NCI-H1048 (cell line): ENCODE results near the gene ATP8A1.

Experiments used
- DNase-seq: peaks from one replicate; lab custom pipeline; 2025; lab: John Stamatoyannopoulos, UW

Gene ATP8A1

DNA sequence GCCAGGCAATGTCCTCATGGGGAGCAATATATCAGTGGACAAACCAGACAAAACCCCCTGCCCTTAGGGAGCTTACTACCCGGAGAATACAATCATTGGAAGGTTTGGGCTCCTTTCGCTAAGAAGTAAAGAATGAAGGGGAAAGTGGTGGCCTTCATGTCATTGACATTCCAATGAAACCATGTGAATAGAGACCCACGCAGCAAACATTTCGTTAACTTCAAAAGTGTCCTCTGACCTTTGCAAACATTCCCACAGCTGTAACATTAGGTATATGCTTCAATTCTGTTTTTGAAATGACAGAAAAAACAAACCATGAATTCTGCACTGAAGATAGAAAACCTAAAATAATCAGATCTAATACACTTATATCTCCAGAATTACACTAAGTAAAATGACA is 7.0 kb downstream of the ATP8A1 start:
- no peak for DNase-seq

- DNase-seq, result no peak
Observed at GRCh38 chr4:42646999-42647541, 9.8 kb downstream of the ATP8A1 start.

- DNase-seq, result no peak
Observed at GRCh38 chr4:42646013-42646784, 10.7 kb downstream of the ATP8A1 start.

- DNase-seq, result no peak
Observed at GRCh38 chr4:42644897-42645296, 12.0 kb downstream of the ATP8A1 start.

- no peak for DNase-seq
Observed at GRCh38 chr4:42643685-42644084, 13.2 kb downstream of the ATP8A1 start.

DNA sequence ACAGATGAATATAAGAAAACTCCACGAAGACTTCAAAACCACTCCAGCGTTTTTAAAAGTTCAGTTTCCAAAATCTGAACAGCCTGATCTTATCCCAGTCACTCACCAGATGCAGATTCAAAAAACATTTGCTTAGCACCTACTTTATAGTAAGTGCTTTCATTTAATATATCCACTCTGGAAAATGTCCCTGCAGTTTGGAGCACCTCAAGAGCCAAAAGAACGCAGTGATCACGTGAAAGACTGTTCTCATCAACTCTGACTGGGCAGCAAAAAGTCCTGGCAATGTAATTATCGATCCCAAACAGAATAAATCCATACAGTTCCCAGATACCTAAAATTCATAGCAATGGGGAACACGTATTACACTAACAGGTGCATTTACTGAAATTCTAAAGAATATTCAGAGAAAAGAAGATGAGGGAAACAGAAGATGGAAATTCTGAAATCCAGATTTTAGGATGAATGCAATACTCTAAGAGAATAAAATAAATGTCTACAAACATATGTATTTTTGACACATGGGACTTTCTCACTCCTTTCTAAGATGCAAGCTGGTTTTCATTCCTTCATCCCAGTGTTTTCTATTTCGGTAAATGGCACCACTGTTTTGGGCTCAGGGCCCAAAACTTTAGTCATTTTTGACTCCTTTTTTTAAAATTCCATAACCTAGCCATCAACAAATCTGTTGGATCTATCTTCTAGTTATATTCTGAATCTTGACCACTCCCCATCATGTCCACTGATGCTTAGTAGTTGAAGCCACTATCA is 13.9 kb downstream of the ATP8A1 start:
- DNase-seq, result no peak

DNA sequence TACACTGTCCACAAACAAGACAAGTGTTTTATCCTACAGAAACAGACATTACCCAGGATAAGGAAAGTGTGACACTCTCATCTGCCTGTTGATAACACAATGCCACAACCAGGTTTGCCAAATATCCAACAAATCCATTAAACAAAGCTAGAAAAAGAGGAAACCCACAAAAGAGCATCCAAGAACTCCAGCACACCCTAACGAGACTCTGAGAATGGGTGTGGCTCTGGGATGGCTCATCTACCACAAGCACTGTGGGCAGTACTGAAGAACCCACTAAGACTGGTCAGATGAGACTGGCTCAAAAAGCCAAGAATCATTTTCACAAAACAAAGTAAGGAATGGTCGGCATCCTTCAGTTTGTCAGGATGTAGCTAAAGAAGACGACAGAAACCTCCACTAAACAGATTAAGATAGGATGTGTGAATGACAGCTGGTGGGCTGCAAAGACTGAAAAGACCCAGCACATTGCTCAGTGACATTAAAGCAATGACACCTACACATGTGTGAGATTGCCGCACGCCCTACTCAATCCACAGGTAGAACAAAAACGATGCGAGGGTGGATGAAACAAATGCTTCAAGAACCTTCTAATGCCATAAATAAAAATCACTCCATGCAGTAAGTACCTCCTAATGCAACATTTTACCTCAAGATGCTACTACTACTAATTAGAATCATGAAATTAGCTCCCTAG is 14.7 kb downstream of the ATP8A1 start:
- no peak for DNase-seq

- DNase-seq, result no peak
Observed at GRCh38 chr4:42641656-42642055, 15.2 kb downstream of the ATP8A1 start.

GRCh38 chr4:42641161-42641560 is 15.7 kb downstream of the ATP8A1 start:
- no peak for DNase-seq

GRCh38 chr4:42640613-42641012 is 16.3 kb downstream of the ATP8A1 start:
- no peak for DNase-seq

GRCh38 chr4:42638993-42639392 is 17.9 kb downstream of the ATP8A1 start:
- no peak for DNase-seq

GRCh38 chr4:42638321-42638720 is 18.6 kb downstream of the ATP8A1 start:
- no peak for DNase-seq

DNA sequence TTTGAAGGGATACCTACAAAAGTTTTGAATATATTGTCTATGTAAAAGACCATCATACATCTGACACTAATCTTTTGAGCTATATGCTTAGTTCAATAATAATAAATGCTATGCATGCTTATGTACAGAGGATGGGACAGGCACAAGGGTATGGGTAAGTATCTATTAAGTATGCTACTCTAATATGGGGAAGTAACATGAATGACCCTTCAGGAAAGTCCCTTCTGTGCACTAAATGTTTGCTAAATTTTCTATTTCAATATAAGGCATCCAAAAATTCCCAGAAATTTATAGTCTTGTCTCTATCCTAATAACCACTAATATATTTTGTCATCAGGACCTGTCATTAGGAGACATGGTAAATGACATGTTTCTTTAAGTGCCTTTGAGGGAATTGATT is 19.0 kb downstream of the ATP8A1 start:
- no peak for DNase-seq

GRCh38 chr4:42637104-42637503 is 19.8 kb downstream of the ATP8A1 start:
- no peak for DNase-seq

DNA sequence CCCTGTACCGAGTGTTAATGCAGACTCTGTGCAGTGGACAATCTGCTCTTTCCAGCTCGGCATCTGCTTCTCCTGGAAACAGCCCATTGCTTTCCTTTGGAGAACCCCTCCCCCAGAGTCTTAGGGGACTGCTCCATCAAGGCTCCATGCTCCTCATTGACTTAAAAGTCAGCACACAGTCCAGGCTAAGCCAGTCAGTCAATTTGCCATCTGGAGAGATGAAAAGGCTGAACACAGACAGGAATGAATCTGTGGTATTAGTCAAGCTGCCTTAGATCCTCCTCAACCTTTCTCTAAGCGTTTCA is 20.3 kb downstream of the ATP8A1 start:
- DNase-seq, result no peak

- DNase-seq, result no peak
Observed at GRCh38 chr4:42633605-42634388, 23.1 kb downstream of the ATP8A1 start.

DNA sequence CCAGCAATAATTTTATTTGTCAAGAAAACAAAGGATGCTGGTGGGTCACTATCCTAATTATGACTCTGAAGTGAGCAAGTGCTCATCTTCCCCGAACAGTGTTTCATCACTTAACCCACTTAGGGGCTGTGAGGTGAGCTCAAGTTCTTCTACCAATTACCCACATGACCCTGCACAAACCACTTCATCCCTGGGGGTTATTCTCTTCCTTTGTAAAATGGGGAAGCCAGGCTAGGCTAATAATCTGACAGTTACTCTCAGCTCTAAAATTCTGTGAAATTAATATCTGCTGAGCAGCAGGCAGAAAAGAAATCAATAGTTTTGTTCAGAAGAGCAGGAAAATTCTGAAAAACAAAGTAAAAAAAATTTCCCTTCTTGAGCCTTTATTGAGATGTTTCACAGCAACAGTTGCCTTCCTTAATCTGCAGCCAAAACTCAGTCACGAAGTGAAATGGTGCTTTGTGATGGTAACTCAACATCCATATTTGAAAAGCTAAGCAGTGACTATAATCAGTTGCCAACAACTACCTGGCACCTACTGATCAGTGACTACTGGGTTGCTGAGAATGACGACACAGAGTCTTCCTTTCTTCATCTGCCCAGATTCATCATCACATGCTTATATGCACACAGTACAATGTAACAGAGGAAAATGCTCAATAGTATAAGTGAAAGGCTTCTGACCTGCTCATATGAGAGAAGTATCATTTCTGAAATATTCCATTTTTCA is 24.1 kb downstream of the ATP8A1 start:
- no peak for DNase-seq

DNA sequence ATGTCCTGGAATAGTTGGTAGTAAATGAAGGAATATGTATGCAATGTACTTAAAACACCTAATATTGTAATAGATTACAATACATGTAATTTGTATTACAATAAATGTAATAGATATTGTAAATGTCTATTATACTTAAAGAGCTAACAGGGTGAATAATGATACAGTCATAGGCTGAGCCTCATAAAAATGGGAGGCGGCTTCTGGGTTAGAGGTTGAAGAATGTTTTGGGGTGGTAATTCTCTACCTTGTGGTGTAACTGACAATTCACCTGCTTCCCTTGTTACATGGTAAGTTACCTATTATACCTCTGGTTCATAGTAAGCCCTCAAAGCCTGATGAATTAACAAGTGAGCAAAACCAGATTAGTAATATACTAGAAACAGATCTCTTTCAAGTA is 26.0 kb downstream of the ATP8A1 start:
- no peak for DNase-seq

GRCh38 chr4:42628740-42629139 is 28.2 kb downstream of the ATP8A1 start:
- DNase-seq, result no peak

DNA sequence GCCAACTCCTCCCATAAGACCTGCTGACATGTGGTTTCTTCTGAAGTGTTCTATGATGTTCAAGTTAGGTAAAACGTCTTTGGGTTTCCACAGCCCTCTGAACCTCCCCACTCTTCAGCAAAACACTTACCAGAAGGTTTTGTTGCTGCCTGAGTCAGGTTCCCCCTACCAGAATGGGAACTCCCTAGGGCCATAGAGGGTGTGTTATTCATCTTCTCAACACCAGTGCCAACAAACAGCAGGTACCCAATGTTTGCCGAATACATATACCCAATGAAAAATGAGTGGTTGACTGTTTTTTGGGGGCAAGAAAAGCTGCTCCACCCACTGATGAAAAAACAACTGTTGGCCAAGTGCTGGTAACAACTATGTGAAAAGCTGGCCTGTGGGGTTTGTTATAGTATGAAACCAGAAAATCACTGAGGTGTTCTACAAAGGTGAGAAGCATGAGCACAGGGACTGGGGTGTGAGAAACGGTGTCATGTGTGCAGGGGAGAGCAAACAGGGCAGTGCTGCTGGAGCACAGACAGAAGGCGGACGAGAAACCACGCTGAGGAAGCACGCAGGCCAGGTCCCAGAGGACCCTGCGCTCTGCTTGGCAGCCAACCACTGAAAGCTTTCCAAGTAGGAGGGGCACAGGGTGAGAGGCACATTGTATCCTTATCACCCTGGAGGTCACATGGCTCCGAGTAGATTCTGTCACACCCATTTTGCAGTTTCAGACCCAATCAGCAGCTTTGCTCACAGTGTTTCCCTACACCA is 28.8 kb downstream of the ATP8A1 start:
- DNase-seq, result no peak
